Hepatocyte (in vitro differentiated cells): ENCODE measurements around the gene ZNRF4.

Experiments used
- CTCF ChIP-seq: fragments of 200-600 bp; sonication (generic); IDR thresholded peaks from 2 replicates; pipeline ENCODE4 v1.5.1; 2016; ENCODE audit warnings: antibody characterized with exemption, mild to moderate bottlenecking; ENCODE audit not compliant: poor library complexity
- EZH2 ChIP-seq: fragments of 200-600 bp; sonication (generic); IDR thresholded peaks from 2 replicates; pipeline ENCODE4 v1.6.1; 2016; ENCODE audit warnings: antibody characterized with exemption, mild to moderate bottlenecking, borderline replicate concordance

GRCh38 chr19:5489551-5489950 lies 34.3 kb downstream of the ZNRF4 start:
- TF ChIP-seq CTCF, result no peak
- TF ChIP-seq EZH2, result no peak
